Retinal pigment epithelial cell (primary cell): ENCODE measurements around the gene SLC12A7.
"Not testable (repeated sequence)": the region's sequence is repeated elsewhere in the genome, so short reads cannot be mapped to it uniquely, and the experiment has no call there.

Source experiments
- DNase-seq: peaks from one replicate; pipeline ENCODE4 v3.0.0-alpha.2; 2010; ENCODE audit warnings: low read depth
- H3K4me3 ChIP-seq: 2 replicates; pipeline ENCODE4 v1.5.1; 2011; ENCODE audit warnings: mild to moderate bottlenecking, low read length, control low read depth, moderate library complexity
- CTCF ChIP-seq: conservative IDR thresholded peaks from 2 replicates; pipeline ENCODE4 v1.5.1; 2011; ENCODE audit warnings: low read depth, low read length, control low read depth, inconsistent platforms

The SLC12A7 gene

GRCh38 chr5:1064383-1065142, 47.3 kb downstream of the SLC12A7 start:
- no peak for TF ChIP-seq CTCF
- DNase-seq: no peak
- no peak overlapping the region for H3K4me3 ChIP-seq

- no peak overlapping the region for H3K4me3 ChIP-seq
- DNase-seq: no peak
- TF ChIP-seq CTCF: no peak
These were observed 48.0 kb downstream of the SLC12A7 start for GRCh38 chr5:1063661-1064382.

- no peak overlapping the region for H3K4me3 ChIP-seq
- TF ChIP-seq CTCF: no peak
- no peak for DNase-seq
These were observed 48.9 kb downstream of the SLC12A7 start for GRCh38 chr5:1062761-1063568.

GRCh38 chr5:1061916-1062315, 49.9 kb downstream of the SLC12A7 start:
- no peak for DNase-seq
- TF ChIP-seq CTCF: no peak
- no peak overlapping the region for H3K4me3 ChIP-seq

- not testable (repeated sequence) for DNase-seq, H3K4me3 ChIP-seq
These were observed 50.6 kb downstream of the SLC12A7 start for GRCh38 chr5:1061292-1061691.

GRCh38 chr5:1060535-1060981, 51.3 kb downstream of the SLC12A7 start:
- DNase-seq: no peak
- no peak for TF ChIP-seq CTCF
- H3K4me3 ChIP-seq: no peak overlapping the region

GRCh38 chr5:1059884-1060263, 52.0 kb downstream of the SLC12A7 start:
- TF ChIP-seq CTCF: no peak
- DNase-seq: no peak
- no peak overlapping the region for H3K4me3 ChIP-seq
